A549 treated with CORT108297 at 1 μM for 4 hours (cell line): Measurements from ENCODE around the gene SNTG2. TPM values are rescaled to one million over a fixed set of nuclear protein-coding genes. Genes with fewer than 3 reads are reported as not detected.

ENCODE experiments used
- total RNA-seq: library from RNA; stranded (reverse); fragments of 200-300 nt; extraction: Qiagen RNA extraction; gene quantifications from 5 replicates; pipeline ENCODE4 v1.2.3, GENCODE V29; 2022

Gene SNTG2
- not detected in 5 replicates for total RNA-seq

DNA sequence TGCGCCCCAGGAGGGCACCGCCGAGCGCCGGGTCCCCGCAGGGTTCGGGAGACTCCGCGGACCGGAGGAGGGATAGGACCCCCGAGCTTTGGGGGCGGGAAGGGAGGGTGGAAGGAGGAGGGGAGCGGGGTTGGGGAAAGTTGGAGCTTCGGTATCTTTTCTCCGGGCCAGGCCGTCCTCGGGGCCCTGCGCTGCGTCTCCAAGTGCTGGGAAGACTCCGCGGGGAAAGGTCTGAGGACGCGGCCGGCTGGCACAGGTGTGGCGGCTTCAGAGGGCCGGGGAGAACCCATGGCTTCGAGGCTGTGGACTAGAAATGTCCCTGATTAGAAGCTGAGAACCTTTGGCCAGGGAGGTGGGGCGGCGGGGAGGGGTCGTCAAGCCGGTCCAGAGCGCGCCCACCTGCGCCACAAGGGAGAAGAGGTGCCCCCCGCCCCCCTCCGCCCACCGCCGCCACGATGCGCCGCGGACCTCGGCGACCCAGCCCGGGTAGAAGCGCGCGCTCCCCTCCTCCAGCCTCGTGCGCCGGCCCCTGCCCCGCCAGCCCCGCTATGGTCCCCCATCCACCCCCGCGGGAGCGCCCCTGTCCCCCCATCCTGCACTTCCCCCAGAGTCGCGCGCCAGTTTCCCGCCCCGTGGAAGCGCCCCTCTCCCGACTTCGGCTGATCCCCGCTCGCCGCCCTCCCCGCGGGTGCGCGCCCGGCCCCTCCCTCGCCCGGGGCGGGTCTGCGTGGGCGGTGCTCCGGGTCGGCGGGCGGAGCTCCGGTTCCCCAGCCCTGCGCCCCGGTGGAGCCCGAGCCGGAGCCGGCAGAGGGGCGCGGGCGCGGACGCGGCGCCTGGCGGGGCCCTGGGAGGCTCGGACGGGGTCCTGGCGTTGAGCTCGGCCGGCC, at the start of gene SNTG2:
TSS of gene SNTG2 (plus strand) at position 770 of the 887 bp plus-strand sequence. CDS start 148 bp downstream, outside the sequence.

DNA sequence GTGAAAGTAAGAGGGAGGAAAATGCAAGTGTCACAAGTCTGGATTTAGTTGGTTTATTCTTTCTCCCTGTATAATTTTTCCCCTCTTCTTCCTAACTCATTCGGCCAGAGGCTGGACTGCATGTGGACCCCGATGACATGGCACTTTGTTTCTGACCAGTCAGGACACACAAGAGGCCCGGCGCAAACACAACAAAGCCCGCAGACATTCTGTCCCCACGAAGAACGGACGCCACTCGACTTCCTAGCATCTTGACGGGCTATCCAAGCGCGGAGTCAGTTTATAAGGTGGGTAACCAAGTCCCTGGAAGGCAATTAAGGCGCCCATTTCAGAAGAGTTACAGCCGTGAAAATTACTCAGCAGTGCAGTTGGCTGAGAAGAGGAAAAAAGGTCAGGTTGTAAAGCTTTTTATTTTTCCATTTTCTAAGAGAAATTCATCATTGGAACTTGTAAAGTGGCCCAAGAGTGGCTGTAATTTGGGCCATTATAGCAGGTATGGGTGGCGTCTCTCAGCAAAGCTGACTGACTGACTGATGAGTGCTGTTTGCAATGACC, 462.6 kb downstream of the SNTG2 start, which contains the start of gene TPO:
TSS of gene TPO (plus strand) at position 308 of the 555 bp plus-strand sequence. CDS start 946 bp downstream, outside the sequence.

